GM12874 (cell line): Measurements from ENCODE around the gene SNTG2.

ENCODE experiments used
- TF ChIP-seq, protein P1 (sequence below): IDR thresholded peaks from 2 replicates; pipeline ENCODE4 v1.5.1; 2011; ENCODE audit warnings: low read depth, mild to moderate bottlenecking, control low read depth, low read length, moderate library complexity; ENCODE audit not compliant: insufficient read depth

The SNTG2 gene

DNA sequence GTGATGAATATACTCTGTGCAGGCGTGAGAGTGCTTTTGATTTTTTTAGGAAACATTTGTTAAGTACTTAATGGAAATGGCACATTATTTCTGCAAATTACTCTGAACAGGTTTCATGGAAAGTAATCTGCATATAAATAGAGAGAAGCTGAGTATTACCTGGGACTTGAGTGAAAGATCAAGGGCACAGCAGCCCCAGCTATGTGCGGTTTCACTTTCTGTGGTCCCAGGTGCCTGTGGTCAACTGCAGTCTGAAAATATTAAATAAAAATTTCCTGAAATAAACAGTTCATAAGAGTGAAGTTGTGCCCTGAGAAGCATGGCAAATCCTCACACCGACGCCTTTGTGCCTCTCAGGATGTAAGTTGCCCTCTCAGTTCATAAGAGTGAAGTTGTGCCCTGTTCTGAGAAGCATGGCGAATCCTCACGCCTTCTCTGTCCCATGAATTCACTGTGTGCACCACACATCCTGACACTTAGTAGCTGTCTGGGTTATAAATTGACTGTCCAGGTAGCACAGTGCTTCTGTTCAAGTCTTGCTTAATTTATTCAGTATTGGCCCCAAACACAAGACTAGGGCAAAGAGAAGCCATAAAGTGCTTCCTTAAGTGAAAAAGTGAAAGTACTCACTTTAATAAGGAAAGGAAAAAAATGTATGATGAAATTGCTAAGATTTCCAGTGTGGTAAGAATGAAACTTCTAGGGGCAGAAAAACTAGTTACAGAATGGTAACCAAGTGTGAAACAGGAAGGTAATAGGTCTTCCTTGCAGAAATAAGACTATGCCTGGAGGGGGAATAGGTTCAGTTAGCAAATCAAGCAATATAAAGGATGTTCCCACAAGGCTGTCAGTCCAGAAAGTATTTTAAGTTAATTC is 4.3 kb upstream of the SNTG2 start:
- TF ChIP-seq, protein P1, sequence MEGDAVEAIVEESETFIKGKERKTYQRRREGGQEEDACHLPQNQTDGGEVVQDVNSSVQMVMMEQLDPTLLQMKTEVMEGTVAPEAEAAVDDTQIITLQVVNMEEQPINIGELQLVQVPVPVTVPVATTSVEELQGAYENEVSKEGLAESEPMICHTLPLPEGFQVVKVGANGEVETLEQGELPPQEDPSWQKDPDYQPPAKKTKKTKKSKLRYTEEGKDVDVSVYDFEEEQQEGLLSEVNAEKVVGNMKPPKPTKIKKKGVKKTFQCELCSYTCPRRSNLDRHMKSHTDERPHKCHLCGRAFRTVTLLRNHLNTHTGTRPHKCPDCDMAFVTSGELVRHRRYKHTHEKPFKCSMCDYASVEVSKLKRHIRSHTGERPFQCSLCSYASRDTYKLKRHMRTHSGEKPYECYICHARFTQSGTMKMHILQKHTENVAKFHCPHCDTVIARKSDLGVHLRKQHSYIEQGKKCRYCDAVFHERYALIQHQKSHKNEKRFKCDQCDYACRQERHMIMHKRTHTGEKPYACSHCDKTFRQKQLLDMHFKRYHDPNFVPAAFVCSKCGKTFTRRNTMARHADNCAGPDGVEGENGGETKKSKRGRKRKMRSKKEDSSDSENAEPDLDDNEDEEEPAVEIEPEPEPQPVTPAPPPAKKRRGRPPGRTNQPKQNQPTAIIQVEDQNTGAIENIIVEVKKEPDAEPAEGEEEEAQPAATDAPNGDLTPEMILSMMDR, result no peak

DNA sequence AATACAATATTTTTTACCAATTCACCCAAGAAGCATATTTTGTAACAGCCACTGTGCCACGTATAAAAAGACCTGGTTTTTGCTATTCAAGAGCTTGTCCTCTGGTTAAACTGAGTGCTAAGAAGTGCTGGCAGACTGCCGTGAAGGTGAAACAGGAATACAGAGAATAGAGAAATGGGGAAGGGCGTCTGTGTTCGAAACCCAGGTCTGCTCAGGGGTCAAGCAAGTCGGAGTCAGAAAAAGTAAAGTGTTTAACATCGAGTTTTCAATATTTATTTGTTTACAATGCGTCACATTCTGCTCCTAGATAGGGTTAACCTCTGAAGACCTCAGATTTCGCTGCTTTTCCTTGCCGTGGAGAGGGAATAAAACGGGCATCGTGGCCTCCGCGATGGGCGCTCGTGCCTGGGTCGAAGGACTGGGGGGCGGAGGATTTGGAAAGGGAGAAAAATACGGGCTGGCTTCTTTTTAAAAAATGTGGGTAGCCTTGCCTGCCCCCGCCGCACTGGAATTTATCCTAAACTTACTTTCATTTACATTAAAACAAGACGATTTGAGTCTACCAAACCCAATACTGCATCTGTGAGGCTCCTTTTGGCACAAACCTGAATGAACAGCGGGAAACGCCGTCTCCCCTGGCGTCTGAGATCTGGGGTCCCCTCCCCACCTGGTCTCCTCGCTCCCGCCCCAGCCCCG is 1.1 kb upstream of the SNTG2 start:
- TF ChIP-seq, protein P1, result no peak

DNA sequence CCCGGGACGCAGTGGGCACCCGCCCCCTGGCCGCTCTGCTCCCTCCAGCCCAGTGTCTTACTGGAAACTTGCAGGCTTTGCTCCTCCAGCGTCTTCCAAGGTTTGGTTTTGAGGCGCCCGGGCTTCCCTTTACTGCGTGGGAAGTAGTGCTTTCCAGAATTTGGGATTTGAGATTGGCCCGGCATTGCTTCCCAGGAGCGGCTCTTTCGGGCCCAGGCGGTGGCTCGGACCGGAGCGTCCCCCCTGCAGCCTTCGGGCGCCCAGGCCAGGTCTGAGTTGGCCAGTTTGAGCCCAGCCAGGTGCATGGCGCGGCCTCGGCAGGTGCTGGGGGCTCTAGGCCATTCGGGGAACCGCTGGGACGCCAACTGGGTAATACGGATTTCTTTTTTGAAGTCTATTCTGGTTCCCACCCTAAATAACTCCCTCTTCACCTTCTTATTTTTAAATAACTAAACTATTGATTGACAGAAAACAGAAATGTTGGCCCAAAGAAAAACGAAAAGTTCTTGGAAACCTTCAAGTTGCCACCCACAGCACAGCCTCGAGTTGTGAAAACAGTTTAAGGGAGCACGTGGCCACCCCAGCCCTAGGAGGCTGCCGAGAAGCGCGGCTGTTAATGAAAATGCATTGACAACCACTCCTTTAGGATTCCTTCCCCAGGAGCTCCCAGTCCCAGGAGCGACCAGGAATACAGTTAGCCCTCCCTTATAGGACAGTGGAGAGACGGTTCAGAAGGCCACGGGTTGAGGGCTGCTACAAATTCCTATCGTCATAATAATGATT is 766 bp downstream of the SNTG2 start:
- TF ChIP-seq, protein P1, result no peak

DNA sequence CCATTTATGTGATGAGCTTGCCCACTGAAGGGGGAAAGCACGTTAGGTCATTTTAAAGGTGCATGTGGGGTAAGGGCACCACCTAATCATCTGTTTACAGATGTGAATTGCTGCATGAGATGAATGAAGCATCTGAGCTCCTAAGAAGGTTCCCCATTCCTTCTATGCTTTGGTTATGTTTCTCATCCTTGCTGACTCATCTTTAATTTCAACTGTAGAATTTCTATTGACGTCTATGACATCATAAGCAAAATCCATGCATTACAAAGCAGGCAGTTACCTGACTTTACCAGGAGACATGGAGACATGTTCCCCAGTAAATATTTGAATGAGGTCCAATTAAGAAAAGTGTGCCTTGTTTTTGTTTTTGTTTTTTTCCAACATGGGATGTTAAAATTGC is 2.8 kb downstream of the SNTG2 start:
- TF ChIP-seq, protein P1, result no peak

DNA sequence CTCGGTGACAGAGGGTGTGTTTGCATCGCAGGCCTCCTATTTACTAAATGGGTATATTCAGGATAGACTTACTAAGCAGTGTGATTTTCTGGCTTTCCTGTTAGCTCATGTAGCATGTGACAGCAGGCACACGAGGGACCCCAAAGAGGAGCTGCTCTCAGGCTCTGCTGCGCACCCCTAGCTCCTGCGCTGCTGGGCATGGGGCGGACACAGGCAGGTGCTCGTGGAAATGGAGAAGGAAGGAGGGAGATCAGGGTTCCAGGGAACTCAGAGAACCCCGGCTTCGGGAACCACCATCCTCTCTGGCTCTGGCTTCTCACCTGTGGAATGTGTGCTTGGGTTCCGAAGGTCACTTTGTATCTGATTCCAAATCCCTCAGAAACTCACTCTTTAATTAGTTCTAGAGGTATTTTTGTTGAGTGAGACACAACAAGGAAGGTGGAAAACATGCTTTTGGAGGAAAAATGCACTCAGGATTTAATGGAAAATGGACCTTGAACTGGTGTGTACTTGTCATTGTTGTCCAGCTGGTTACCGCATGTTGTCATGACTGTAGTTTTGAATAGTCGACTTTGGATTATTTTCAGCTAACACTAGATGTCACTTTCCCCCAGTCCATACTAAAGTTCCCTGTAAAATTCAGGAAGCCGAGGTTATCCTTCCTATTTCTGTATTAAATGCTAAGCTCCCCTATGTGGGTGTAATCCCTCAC is 3.5 kb downstream of the SNTG2 start:
- TF ChIP-seq, protein P1, result no peak

DNA sequence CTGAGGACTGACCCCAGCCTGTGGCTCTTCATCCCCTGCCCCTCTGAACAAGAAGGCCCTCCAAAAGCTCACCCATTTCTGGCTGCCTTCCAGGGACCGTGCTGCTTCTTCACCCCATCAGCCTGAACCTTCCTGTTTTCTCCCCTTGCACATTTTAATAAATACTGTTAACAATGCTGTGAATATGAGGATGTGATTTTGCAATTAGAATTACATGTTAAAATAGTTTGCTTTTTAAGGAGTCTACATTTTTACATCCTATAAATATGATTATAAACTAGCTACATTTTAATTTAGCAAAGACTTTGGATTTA is 4.0 kb downstream of the SNTG2 start:
- TF ChIP-seq, protein P1, result no peak
